Endodermal cell (in vitro differentiated cells): ENCODE measurements around the gene DHX40. TPM values are rescaled to one million over a fixed set of nuclear protein-coding genes. Genes with fewer than 3 reads are reported as not detected.

Experiments
- DNase-seq: peaks from one replicate; pipeline ENCODE4 v3.0.0-alpha.2; 2017
- H3K27ac ChIP-seq: 2 replicates; pipeline ENCODE4 v1.5.1; 2013; ENCODE audit warnings: mild to moderate bottlenecking, low read depth, low read length, moderate library complexity
- H3K27me3 ChIP-seq: 2 replicates; pipeline ENCODE4 v1.6.1; 2013; ENCODE audit warnings: mild to moderate bottlenecking, low read length, moderate library complexity; ENCODE audit not compliant: insufficient read depth, control insufficient read depth, poor library complexity, severe bottlenecking
- H3K36me3 ChIP-seq: 2 replicates; pipeline ENCODE4 v1.7.0; 2013; ENCODE audit warnings: mild to moderate bottlenecking, low read length, moderate library complexity; ENCODE audit not compliant: control insufficient read depth, insufficient read depth
- H3K4me1 ChIP-seq: one replicate; pipeline ENCODE4 v1.7.0; 2013; ENCODE audit warnings: low read length; ENCODE audit not compliant: control insufficient read depth, insufficient read depth
- H3K4me3 ChIP-seq: 2 replicates; pipeline ENCODE4 v1.5.1; 2013; ENCODE audit warnings: mild to moderate bottlenecking, low read length, moderate library complexity
- H3K9ac ChIP-seq: 2 replicates; pipeline ENCODE4 v1.6.1; 2013; ENCODE audit warnings: mild to moderate bottlenecking, low read length, moderate library complexity; ENCODE audit not compliant: poor library complexity, severe bottlenecking; ENCODE audit errors: extremely low read depth
- H3K9me3 ChIP-seq: 2 replicates; pipeline ENCODE4 v1.6.1; 2013; ENCODE audit warnings: mild to moderate bottlenecking, low read length, moderate library complexity; ENCODE audit not compliant: control insufficient read depth
- H3K27ac Mint-ChIP-seq: 2 replicates; pipeline ENCODE4 v1.8.0; 2020; ENCODE audit warnings: mixed read lengths
- H3K27me3 Mint-ChIP-seq: 2 replicates; pipeline ENCODE4 v1.8.0; 2021; ENCODE audit warnings: mild to moderate bottlenecking, mixed read lengths; ENCODE audit not compliant: insufficient read depth
- H3K36me3 Mint-ChIP-seq: 2 replicates; pipeline ENCODE4 v1.8.0; 2020; ENCODE audit warnings: low read depth, mixed read lengths
- H3K4me1 Mint-ChIP-seq: 2 replicates; pipeline ENCODE4 v1.8.0; 2020; ENCODE audit warnings: mixed read lengths
- H3K4me3 Mint-ChIP-seq: 2 replicates; pipeline ENCODE4 v1.8.0; 2020; ENCODE audit warnings: mild to moderate bottlenecking, moderate library complexity, mixed read lengths
- H3K9me3 Mint-ChIP-seq: 2 replicates; pipeline ENCODE4 v1.8.0; 2020; ENCODE audit warnings: mild to moderate bottlenecking, mixed read lengths
- WGBS, 2 experiments: methylation state at CpG; one replicate each; pipeline versions ENCODE4 v1.1.5 to v1.1.7; 2013; ENCODE audit warnings: missing lambda C conversion rate in 2 of 2, mixed read lengths in 1 of 2; ENCODE audit not compliant: insufficient coverage in 1 of 2, insufficient read length in 1 of 2; 5-methylcytosine and 5-hydroxymethylcytosine counted together
- total RNA-seq, 2 donors: library from RNA; stranded (reverse); fragmentation: NEBNext Ultra II Directional in 1 of 2; extraction: Animal tissue kit (Norgen Biotek cat#: 25700) in 1 of 2; gene quantifications; 2 replicates in 1 of 2; 3 replicates in 1 of 2; pipeline ENCODE4 v1.2.1, GENCODE V29; 2021
- TF ChIP-seq, protein P1 (sequence below): fragments of 200-600 bp; sonication (generic); conservative IDR thresholded peaks from 2 replicates; pipeline ENCODE4 v1.5.0; 2021; ENCODE audit warnings: antibody characterized with exemption, mild to moderate bottlenecking

Gene DHX40
- total RNA-seq, 2 donors from 2014 or later: 32.7 to 36.2 TPM

DNA sequence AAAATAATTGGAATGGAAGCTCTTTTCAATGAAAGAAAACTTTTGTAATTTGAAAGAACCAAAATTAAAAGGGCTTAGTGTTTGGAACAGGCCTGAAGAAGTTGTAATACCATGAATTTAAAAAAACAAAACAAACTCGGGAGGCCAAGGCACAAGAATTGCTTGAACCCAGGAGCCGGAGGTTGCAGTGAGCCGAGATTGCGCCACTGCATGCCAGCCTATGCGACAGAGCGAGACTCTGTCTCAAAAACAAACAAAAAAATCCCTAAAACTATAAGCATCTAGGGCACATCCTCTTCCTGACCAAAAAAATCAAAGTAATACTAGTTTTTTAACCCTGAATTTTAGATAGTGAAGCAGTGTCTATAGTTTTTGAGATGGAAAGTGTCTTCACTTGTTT lies 67.0 kb downstream of the DHX40 start:
- Mint-ChIP-seq H3K27ac (peak overlapping the region; percentile 64), H3K36me3 (peaks cover 40% of the 10 kb centered on the region), H3K27me3 (no peaks in the 10 kb centered on the region), H3K4me1 (peaks cover 28% of the 10 kb centered on the region), H3K4me3 (no peak overlapping the region), H3K9me3 (no peaks in the 10 kb centered on the region)
- TF ChIP-seq, protein P1, sequence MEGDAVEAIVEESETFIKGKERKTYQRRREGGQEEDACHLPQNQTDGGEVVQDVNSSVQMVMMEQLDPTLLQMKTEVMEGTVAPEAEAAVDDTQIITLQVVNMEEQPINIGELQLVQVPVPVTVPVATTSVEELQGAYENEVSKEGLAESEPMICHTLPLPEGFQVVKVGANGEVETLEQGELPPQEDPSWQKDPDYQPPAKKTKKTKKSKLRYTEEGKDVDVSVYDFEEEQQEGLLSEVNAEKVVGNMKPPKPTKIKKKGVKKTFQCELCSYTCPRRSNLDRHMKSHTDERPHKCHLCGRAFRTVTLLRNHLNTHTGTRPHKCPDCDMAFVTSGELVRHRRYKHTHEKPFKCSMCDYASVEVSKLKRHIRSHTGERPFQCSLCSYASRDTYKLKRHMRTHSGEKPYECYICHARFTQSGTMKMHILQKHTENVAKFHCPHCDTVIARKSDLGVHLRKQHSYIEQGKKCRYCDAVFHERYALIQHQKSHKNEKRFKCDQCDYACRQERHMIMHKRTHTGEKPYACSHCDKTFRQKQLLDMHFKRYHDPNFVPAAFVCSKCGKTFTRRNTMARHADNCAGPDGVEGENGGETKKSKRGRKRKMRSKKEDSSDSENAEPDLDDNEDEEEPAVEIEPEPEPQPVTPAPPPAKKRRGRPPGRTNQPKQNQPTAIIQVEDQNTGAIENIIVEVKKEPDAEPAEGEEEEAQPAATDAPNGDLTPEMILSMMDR: no peak
- peaks cover 24% of the 10 kb centered on the region for H3K9me3 ChIP-seq
- H3K36me3 ChIP-seq: peaks cover 57% of the 10 kb centered on the region
- no peaks in the 10 kb centered on the region for H3K27me3 ChIP-seq
- no peak overlapping the region for H3K9ac ChIP-seq
- 97% methylated on average over 5 to 6 of the region's 6 CpGs for WGBS, 2 experiments
- DNase-seq: no peak
- H3K4me3 ChIP-seq: no peak overlapping the region
- H3K27ac ChIP-seq: no peak overlapping the region
- H3K4me1 ChIP-seq: no peaks in the 10 kb centered on the region

DNA sequence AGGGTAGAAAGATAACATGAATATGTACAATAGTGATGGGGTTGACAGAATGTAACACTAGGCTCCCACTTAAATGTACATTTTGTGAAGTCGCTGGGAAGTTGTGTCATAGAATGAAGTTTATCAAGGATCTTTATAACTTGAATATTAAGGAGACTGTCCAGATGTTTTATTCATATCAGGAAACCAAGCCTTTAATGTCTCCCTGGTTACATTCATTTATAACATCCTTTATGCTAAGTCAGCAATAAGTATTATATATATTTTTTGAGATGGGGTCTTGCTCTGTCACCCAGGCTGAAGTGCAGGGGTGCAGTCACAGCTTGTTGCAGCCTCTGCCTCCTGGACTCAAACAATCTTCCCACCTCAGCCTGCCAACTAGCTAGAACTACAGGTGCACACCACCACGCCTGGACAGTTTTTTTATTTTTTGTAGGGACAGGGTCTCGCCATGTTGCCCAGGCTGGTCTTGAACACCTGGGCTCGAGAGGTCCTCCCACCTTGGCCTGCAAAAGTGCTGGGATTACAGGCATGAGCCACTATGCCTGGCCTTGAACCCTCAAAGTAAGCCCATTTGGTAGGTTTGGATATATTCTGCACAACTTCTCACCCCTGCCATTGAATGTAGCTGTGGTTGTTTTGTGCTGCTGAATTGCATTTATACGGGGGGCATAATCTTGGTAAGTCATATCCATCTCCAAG lies 68.4 kb downstream of the DHX40 start:
- H3K4me3 ChIP-seq: no peak overlapping the region
- no peak overlapping the region for H3K9ac ChIP-seq
- no peaks in the 10 kb centered on the region for H3K27me3 Mint-ChIP-seq
- peaks cover 35% of the 10 kb centered on the region for H3K36me3 Mint-ChIP-seq
- H3K9me3 Mint-ChIP-seq: no peaks in the 10 kb centered on the region
- peaks cover 24% of the 10 kb centered on the region for H3K9me3 ChIP-seq
- DNase-seq: no peak
- no peaks in the 10 kb centered on the region for H3K4me1 ChIP-seq
- peak overlapping the region; percentile 26 for H3K27ac Mint-ChIP-seq
- H3K4me1 Mint-ChIP-seq: peaks cover 29% of the 10 kb centered on the region
- TF ChIP-seq, protein P1: no peak
- peaks cover 48% of the 10 kb centered on the region for H3K36me3 ChIP-seq
- H3K27me3 ChIP-seq: no peaks in the 10 kb centered on the region
- no peak overlapping the region for H3K4me3 Mint-ChIP-seq
- H3K27ac ChIP-seq: no peak overlapping the region
- whole genome bisulfite sequencing, 2 experiments: 90 to 100% methylated on average over 3 to 5 of the region's 5 CpGs

DNA sequence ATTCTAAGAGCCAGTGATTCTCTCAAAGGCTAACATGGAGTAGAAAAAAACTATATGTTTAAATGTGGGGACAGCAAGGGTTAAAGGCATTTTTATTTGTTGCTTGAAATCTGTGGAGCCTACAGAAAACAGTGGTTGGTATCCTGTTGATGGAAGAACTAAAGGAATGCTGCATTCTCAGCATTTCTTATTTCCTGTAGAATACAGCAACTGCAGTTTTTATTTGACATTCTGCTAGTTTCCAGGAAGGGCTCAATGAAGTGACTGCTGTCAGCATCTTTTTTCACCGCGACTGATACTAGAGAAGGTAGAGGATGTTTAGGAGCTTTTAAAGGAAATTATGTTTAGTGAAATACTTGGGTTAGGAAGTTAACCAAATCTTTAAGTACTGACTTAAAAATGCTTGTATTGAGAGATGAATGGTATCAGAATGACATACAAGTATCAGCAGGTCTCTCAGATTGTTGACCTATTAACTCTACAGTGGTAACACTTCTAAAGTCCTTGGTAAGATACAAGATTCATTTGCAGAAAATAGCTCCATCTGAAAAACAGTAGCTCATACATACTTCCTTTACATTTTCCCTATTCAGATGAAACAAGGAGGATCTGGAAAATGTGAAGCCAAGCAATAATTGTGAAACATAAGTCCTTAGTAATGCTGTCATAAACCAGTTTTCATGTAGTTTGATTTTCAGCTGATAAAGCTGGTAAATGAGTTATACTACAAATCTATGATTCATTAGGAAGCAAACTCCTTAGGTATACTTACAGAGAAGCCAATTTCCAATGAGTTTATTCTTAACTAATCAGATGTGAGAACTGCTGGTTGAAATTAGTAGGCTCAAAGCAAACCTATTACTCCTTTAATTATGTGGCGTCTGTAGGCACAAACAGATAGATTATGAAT lies 69.5 kb downstream of the DHX40 start:
- Mint-ChIP-seq H3K27me3 (no peaks in the 10 kb centered on the region), H3K4me1 (peaks cover 29% of the 10 kb centered on the region), H3K9me3 (no peaks in the 10 kb centered on the region), H3K4me3 (no peak overlapping the region), H3K36me3 (peaks cover 25% of the 10 kb centered on the region), H3K27ac (no peak overlapping the region)
- Histone ChIP-seq H3K36me3 (peaks cover 45% of the 10 kb centered on the region), H3K27ac (no peak overlapping the region), H3K27me3 (no peaks in the 10 kb centered on the region), H3K4me1 (no peaks in the 10 kb centered on the region), H3K4me3 (no peak overlapping the region), H3K9ac (no peak overlapping the region), H3K9me3 (peaks cover 18% of the 10 kb centered on the region)
- WGBS, 2 experiments: 71 to 86% methylated on average over 3 of the region's 3 CpGs
- TF ChIP-seq, protein P1: no peak
- DNase-seq: no peak
